HG03097 (cell line): ENCODE results near the gene MOB3A.

ENCODE experiments used
- ATAC-seq: cut with Tn5 transposase; IDR thresholded peaks from one replicate; pipeline ENCODE4 v1.9.1; 2021; ENCODE audit not compliant: unreplicated experiment, low FRiP score

The MOB3A gene

GRCh38 chr19:2084993-2085720 lies 11.0 kb downstream of the MOB3A start:
- ATAC-seq = peak; percentile 28

GRCh38 chr19:2083174-2083854 lies 12.8 kb downstream of the MOB3A start:
- no peak for ATAC-seq

GRCh38 chr19:2081873-2082810 lies 14.0 kb downstream of the MOB3A start:
- no peak for ATAC-seq

GRCh38 chr19:2080336-2080988 lies 15.7 kb downstream of the MOB3A start:
- ATAC-seq = no peak

- ATAC-seq = no peak
Measured at GRCh38 chr19:2079865-2080301, 16.2 kb downstream of the MOB3A start.

- no peak for ATAC-seq
Measured at GRCh38 chr19:2079076-2079864, 16.9 kb downstream of the MOB3A start.

GRCh38 chr19:2077833-2078619 lies 18.1 kb downstream of the MOB3A start:
- ATAC-seq = no peak

GRCh38 chr19:2077398-2077797 lies 18.7 kb downstream of the MOB3A start:
- no peak for ATAC-seq

- ATAC-seq = no peak
Measured at GRCh38 chr19:2076526-2076944, 19.6 kb downstream of the MOB3A start.

GRCh38 chr19:2072757-2073551 lies 23.2 kb downstream of the MOB3A start:
- ATAC-seq = no peak

GRCh38 chr19:2070986-2071673 lies 25.0 kb downstream of the MOB3A start:
- ATAC-seq = no peak

GRCh38 chr19:2070436-2070827 lies 25.7 kb downstream of the MOB3A start:
- no peak for ATAC-seq

GRCh38 chr19:2064788-2065524 lies 31.2 kb downstream of the MOB3A start:
- ATAC-seq = no peak

GRCh38 chr19:2064395-2064787 lies 31.7 kb downstream of the MOB3A start:
- no peak for ATAC-seq

GRCh38 chr19:2063824-2064223 lies 32.3 kb downstream of the MOB3A start:
- no peak for ATAC-seq

- no peak for ATAC-seq
Measured at GRCh38 chr19:2062770-2063169, 33.4 kb downstream of the MOB3A start.

GRCh38 chr19:2062389-2062729 lies 33.8 kb downstream of the MOB3A start:
- no peak for ATAC-seq
